HPDE6-E6E7 (cell line): Measurements from ENCODE around the gene PDE6A.

Source experiments
- DNase-seq: peaks from one replicate; pipeline ENCODE4 v3.0.0; 2011; ENCODE audit warnings: missing footprints; ENCODE audit errors: extremely low spot score

Gene PDE6A

GRCh38 chr5:149838881-149839739 is 105.5 kb downstream of the PDE6A start:
- DNase-seq = peak; percentile 91

DNA sequence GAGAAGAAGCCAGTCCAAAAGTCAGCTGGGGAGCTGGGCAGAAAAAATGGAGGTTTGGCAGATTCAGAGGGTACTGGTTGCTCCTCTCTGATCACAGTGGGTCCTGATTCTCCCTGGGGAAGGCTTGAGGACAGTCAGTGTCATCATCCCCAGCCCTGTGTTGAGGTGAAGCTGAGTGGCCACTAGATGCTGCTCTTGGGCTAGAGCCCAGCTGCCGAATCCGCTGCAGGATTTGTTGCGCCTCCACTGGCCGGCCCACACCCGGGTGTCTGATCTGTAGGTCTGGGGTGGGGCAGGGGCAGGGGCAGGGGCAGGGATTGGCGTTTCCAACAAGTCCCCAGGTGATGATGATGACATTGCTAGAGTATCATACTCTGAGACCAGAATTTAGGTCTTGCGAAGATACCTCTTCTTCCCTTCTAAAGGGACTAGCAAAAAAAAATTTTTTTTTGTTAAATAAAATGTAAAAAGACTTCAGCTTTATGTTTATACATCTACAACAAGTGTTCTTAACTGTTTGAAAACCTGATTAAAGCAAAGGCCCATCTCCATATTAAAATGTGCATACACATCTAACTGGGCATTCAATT is 106.8 kb downstream of the PDE6A start:
- peak; percentile 81 for DNase-seq

GRCh38 chr5:149836451-149837139 is 108.0 kb downstream of the PDE6A start:
- no peak for DNase-seq

- peak; percentile 52 for DNase-seq
Observed at GRCh38 chr5:149834246-149834855, 110.2 kb downstream of the PDE6A start.

DNA sequence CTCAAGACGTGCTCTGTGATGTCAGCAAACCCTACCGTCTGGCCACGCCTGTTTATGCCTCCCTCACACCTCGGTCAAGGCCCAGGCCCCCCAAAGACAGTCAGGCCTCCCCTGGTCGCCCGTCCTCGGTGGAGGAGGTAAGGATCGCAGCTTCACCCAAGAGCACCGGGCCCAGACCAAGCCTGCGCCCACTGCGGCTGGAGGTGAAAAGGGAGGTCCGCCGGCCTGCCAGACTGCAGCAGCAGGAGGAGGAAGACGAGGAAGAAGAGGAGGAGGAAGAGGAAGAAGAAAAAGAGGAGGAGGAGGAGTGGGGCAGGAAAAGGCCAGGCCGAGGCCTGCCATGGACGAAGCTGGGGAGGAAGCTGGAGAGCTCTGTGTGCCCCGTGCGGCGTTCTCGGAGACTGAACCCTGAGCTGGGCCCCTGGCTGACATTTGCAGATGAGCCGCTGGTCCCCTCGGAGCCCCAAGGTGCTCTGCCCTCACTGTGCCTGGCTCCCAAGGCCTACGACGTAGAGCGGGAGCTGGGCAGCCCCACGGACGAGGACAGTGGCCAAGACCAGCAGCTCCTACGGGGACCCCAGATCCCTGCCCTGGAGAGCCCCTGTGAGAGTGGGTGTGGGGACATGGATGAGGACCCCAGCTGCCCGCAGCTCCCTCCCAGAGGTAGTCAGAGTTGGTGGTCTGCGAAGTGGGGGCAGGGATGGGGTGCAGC is 111.3 kb downstream of the PDE6A start:
- DNase-seq = no peak

DNA sequence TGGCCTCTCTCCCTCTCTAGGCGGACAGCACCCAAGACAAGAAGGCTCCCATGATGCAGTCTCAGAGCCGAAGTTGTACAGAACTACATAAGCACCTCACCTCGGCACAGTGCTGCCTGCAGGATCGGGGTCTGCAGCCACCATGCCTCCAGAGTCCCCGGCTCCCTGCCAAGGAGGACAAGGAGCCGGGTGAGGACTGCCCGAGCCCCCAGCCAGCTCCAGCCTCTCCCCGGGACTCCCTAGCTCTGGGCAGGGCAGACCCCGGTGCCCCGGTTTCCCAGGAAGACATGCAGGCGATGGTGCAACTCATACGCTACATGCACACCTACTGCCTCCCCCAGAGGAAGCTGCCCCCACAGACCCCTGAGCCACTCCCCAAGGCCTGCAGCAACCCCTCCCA is 112.0 kb downstream of the PDE6A start:
- DNase-seq = no peak

DNA sequence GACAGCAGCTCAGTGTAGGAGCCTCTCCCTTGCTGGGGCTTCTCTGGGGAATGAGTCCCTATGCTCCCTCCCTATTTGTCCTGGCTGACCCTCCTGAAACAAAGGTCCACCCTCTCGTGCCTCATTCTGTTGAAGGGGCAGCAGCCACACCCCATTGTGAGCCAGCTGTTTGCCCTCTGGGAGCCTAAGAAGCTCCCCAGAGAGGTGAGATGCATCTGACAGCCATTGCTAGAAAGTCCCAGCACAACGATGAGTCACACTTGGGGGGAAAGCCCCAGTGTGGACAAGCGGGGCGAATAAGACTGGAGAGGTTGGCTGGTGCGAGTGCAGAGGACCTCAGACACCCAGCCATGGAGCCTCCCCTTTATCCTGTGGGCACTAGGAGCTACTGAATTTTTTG is 113.1 kb downstream of the PDE6A start:
- DNase-seq = no peak

DNA sequence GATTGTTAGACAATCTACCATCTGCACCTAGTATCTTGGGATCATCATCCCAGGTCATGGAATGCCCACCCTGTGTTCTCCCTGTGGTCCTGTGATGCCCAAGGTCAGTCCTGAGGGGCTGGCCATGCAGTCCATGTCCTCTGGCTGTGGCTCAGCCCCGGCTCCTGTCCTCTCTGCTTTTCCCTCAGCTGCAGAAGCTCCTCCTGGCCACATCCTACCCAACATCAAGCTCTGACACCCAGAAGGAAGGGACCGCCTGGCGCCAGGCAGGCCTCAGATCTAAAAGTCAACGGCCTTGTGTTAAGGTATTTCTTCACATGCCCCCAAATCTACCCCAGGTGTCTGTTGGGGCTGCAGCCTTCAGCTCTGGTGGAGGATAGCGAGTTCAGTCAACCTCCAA is 114.0 kb downstream of the PDE6A start:
- DNase-seq = no peak

DNA sequence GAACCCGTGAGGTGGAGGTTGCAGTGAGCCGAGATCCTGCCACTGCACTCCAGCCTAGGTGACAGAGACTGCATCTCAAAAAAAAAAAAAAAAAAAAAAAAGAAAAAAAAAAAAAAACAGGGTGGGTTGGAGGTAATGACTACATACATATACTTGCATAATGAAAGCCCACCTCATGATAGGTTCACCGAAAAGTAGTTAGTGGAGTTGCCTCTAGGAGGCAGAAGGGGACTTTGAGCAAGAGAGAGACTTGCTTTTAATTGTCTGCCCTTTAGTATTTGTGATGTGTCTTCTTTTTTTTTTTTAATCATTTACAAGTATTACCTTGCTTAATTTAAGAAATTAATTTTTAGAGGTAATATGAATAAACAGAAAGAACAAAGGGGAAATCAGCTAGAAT is 114.6 kb downstream of the PDE6A start:
- DNase-seq = no peak

GRCh38 chr5:149828161-149829011 is 116.2 kb downstream of the PDE6A start:
- peak; percentile 81 for DNase-seq

GRCh38 chr5:149827546-149827945 is 117.0 kb downstream of the PDE6A start:
- DNase-seq = no peak

DNA sequence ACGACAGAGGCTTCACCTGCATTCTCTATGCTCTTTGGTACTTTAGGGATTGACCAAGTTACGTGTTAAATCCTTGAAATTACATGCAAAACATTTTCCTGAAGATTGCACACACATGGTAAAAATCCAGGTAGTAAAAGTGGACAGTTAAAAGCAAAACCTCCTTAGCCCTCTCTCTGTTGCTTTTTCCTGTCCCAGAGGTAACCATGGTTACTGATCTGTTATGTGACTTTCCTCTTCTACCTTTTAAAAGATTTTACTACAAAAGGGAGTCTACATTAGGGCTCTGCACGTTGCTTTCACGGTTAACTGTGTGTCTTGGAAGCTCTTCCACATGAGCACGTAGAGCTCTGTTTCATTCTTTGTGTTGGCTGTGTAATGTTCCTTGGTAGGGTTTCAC is 117.5 kb downstream of the PDE6A start:
- DNase-seq = no peak

DNA sequence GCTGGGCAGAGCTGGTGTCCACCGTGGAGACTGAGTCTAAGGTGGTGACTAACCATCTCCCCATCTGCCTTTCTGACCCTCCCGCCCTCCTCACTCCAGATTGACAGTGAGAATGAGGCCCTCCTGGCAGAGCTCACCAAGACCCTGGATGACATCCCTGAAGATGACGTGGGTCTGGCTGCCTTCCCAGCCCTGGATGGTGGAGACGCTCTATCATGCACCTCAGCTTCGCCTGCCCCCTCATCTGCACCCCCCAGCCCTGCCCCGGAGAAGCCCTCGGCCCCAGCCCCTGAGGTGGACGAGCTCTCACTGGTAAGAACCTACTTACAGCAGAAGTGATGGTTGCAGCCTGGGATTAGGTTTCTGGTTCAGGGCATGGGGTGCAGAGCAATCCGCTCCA is 118.0 kb downstream of the PDE6A start:
- DNase-seq = no peak

DNA sequence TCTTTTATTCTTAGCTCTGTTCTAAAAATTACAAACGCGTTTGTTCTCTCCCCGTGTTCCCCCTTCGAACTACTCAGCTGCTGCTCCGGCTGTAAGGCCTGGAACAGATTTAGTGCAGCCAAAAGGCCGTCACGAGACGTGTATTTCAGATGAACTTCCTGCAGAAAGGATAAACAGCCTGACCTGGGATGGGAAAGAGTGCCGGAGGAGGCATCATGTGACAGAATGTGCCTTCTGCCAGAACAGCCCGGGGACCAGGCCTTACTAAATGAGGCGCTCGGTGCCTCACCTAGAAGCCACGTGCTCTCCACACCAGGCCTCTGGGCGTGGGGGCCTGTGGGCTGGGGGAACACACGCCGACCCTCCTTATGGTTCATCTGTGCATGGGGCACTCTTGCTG is 119.7 kb downstream of the PDE6A start:
- no peak for DNase-seq

DNA sequence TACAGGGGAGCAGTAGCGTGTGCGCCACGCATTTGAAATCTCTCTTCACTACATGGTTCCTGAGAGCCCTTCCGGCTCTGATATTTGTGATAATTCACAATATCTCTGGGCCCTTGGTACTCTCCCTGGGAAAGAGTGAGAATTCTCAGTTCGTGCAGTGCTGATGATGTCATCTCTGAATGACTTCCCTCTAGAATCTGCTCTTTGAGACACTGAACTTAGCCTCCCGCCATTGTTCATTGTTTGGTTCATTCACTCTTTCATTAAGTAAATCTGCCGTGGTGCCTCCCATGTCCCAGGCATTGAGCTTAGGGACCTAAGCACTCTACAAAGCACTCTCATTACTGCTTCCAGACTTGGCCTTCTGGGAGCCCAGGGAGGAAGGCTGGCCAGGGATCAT is 120.5 kb downstream of the PDE6A start:
- DNase-seq = no peak

GRCh38 chr5:149823375-149823774 is 121.2 kb downstream of the PDE6A start:
- DNase-seq = no peak

- DNase-seq = no peak
Observed at GRCh38 chr5:149822301-149822700, 122.3 kb downstream of the PDE6A start.

DNA sequence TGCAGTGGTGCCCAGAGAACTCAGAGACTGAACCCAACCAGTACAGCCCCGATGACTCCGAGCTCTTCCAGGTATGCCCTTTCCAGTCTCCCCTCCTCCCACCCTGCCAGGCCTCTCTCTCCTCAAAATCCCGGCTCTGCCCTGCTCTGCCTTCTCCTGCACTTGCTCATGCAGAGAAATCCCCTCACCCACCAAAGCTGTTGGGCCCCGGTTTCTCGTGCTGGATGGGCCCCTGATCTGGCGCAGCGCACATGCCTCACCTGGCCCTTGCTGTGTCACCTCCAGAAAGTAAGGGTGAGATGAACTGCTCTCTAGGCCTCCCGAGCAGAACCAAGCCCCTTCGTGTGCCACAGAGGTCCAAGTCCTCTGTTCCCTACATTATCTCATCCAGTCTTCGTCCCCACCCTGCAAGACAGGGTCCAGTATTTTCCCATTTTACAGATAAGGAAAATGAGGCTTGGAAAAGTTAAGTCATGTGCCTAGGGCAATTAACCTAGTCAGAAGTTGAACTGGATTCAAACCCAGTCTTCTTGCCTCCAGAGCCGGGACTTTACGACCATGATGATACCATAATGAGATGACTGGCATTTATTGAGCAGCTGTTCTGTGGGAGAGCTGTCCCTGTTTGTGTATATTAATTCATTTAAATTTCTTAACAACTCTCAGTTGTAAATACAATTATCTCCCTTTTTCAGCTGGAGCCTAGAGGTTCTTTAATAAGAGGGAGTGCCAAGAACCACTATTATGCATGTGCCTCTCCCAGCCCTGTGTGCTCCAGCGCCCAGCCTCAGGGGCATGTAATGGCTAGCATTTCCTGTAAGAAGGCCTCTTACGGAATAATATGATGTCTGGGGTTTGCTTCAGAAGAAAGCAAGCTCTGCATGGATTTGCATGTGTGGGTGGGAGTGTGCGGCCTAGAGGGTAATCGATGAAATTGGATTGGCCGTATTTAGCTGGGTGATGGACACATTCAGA is 123.8 kb downstream of the PDE6A start:
- no peak for DNase-seq

- no peak for DNase-seq
Observed at GRCh38 chr5:149820012-149820411, 124.6 kb downstream of the PDE6A start.

- DNase-seq = no peak
Observed at GRCh38 chr5:149818116-149818515, 126.5 kb downstream of the PDE6A start.
